HG03095 (cell line): Measurements from ENCODE around the gene PAFAH1B1.
"Not testable (repeated sequence)": the region's sequence is repeated elsewhere in the genome, so short reads cannot be mapped to it uniquely, and the experiment has no call there.

Source experiments
- ATAC-seq: cut with Tn5 transposase; IDR thresholded peaks from one replicate; pipeline ENCODE4 v1.9.1; 2021; ENCODE audit warnings: moderate library complexity; ENCODE audit not compliant: unreplicated experiment

PAFAH1B1 gene

DNA sequence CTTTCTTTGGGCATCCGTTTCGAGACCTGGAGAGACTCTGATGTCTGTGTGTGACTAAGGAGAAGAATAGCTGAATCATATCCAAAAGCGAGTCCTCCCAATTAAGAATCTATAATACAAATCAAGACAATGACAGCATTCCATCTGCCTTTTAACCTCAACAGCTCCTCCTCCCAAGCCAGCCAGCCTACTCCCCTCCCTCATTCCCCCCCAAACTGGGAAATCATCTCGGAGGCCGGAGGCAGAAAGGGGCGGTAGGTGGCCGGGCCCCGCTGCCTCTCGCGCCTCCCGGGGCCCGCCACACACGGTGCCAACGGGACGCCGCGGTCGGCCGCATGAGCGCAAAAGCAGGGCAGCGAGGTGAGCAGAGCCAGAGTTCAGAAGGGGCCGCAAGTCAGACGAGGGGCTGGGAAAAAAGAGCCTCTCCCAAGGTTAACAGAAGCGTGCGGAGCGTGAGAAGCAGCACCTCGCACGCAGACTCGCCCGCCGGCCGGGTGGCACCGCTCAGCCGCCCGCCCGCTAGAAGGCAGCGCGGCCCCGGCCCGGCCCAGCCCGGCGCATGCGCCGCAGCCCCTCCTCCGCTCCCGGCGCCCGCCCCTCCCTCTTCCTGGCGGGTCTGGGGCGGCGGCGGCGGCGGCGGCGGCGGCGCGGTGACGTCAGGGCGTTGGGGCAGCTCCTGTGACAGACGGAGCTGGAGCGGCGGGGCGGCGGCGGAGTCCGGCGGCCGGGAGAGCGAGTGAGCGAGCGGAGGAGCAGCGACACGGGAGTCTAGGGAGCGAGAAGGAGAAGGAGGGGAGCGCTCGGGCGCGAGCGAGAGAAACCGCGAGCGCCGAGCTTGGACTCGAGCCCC lies at the start of gene PAFAH1B1:
PAFAH1B1 (plus strand) TSS at position 684 of the 850 bp plus-strand sequence. CDS start 44,635 bp downstream, outside the sequence.
- ATAC-seq: peak; percentile 71

GRCh38 chr17:2545393-2545792 lies 48.1 kb upstream of the PAFAH1B1 start:
- no peak for ATAC-seq

- ATAC-seq: no peak
Observed at GRCh38 chr17:2547176-2547575, 46.3 kb upstream of the PAFAH1B1 start.

DNA sequence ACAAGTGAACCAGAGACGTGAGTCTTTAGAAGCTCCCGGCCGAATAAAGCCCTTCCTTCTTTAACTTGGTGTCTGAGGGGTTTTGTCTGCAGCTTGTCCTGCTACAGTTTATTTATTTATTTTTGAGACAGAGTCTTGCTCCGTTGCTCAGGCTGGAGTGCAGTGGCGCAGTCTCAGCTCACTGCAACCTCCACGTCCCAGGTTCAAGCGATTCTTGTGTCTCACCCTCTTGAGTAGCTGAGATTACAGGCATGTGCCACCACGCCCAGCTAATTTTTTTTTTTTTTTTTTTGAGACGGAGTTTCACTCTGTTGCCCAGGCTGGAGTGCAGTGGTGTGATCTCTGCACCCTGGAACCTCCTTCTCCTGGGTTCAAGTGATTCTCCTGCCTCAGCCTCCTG lies 45.4 kb upstream of the PAFAH1B1 start:
- not testable (repeated sequence) for ATAC-seq

DNA sequence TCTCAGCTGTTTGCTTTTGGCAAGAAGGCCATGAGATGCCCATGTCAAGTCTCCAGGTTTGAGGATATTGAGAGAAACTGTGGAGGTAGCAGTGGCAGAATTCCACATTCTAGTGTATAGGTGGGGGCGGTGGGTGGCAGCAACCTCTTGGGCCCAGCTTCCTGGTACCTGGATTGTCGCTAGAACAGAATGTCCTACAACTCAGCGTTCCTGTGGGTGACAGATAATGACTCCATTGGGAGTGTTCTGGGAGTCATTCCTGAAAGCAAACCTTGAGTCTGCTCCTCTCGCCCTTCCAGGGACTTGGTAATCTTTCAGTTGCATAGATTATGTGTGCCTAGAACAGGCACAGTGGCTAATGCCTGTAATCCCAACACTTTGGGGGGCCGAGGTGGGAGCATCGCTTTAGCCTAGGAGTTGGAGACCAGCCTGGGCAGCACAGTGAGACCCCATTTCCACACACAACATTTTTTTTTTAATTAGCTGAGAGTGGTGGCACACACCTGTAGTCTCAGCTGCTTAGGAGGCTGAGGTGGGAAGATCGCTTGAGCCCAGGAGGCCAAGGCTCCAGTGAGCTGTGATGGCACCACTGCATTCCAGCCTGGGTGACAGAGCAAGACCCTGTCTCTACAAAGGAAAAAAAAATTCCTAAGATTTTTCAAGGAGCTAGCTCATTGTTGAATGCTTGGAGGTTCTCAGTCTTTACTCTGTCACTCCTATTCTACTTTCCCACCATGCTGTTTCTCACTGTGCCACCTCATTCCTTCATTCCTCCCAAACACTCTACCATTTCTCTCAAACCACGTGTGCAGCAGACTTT lies 43.9 kb upstream of the PAFAH1B1 start:
- ATAC-seq: no peak

DNA sequence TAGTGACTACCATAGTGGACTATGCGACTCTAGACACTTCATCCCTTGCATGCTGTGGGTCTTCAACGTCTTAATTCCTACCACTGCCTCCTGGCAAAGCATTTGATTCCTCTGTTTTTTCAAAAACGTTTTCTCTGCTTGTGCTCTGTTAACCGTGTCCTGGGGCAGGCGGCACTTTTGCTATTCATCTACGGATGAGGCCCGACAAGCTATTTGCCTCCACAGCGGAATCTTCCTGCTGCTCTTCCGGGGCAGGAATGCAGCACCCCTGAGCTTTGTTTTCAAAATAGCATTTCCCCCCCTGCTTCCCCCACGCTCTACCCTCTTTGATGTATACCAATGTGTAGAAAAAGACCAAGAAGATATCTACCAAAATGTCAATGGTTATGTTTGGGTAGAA lies 42.0 kb upstream of the PAFAH1B1 start:
- no peak for ATAC-seq

DNA sequence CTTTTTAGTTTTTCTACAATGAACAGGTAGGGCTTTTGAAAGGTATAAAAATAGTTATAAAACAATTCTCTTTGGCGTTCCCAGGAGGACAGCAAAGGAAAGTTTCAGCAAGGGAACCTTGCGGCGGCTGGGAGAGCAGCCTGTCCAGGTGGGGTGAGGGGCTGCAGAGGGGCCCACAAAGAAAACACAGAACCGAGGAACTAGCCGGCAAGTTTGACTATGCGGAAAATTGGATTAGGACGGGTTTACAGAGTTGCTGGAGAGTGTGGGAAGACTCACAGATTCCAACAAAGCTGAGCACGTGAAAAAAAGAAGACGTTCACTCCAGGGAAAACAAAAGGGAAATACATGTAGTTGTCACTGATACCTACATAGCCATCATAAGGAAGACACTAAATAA lies 41.5 kb upstream of the PAFAH1B1 start:
- no peak for ATAC-seq

- ATAC-seq: no peak
Observed at GRCh38 chr17:2560658-2561057, 32.8 kb upstream of the PAFAH1B1 start.

- no peak for ATAC-seq
Observed at GRCh38 chr17:2562162-2562858, 31.1 kb upstream of the PAFAH1B1 start.

GRCh38 chr17:2563061-2563460 lies 30.4 kb upstream of the PAFAH1B1 start:
- ATAC-seq: no peak

- no peak for ATAC-seq
Observed at GRCh38 chr17:2563543-2563942, 29.9 kb upstream of the PAFAH1B1 start.

- ATAC-seq: no peak
Observed at GRCh38 chr17:2564877-2565276, 28.6 kb upstream of the PAFAH1B1 start.

DNA sequence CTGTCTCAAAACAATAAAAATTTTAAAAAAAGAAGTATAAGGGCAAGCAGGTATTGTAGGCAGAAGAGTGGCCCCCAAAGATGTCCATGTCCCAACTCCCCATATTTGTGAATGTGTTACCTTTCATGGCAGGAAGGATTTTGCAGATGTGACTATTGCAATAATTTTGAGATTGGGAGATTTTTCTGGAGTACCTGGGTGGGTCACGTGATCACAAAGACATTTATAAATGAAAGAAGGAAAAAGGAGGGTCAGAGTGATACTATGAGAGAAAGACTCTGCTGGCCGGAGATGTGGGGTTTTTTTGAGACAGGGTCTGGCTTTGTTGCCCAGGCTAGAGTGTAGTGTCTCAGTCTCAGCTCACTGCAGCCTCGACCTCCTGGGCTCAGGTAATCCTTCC lies 27.4 kb upstream of the PAFAH1B1 start:
- no peak for ATAC-seq

GRCh38 chr17:2571523-2572303 lies 21.7 kb upstream of the PAFAH1B1 start:
- peak; percentile 83 for ATAC-seq

GRCh38 chr17:2572304-2572609 lies 21.2 kb upstream of the PAFAH1B1 start:
- not testable (repeated sequence) for ATAC-seq

DNA sequence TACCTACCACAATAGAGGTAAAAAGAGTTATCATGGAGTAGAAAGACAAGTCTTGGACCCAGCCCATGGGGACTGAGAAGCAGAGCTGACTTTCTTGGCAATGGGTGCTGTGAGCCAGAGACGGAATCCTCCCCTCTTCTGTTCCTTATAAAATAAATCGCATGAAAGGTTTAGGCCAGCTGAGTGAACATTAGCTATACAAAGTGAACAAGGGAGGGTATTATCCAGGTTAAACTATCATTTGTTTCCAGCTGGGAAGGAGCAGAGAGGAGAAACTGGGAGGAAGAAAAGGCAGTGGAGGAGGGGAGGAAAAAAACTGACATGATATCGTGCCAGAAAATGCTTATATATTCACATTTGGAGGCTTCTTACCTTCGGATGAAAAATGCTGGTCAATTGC lies 13.3 kb upstream of the PAFAH1B1 start:
- ATAC-seq: no peak

DNA sequence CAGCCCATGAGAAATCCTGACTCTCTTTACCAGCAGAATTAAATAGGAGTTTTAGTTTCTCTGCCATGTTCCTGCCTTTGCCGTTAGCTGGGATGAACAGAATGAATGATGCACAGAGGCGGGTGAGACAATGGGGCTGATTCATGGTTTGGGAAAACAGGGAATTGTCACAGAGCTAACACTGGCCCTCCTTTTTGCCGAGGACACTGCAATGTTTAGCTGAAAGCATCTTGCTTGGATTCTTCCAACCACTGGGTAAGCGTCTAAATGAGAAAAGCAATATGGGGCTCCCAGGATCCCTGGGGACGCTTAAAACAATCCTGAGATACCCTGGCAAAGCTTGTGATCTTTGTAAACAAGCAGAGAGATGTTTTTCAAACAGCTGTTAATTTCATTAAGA lies 12.8 kb upstream of the PAFAH1B1 start:
- no peak for ATAC-seq

DNA sequence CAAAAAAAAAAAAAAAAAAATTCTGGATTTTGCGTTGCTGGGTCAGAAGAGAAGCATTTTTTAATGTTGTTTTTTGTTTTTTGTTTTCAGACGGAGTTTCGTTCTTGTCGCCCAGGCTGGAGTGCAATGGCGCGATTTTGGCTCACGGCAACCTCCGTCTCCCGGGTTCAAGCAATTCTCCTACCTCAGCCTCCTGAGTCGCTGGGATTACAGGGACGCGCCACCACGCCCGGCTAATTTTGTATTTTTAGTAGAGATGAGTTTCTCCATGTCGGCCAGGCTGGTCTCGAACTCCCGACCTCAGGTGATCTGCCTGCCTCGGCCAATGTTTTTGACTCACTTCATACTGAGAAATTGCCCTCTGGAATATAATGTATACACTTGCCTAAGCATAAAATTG lies 11.0 kb upstream of the PAFAH1B1 start:
- ATAC-seq: no peak

GRCh38 chr17:2591040-2591640 lies 2.3 kb upstream of the PAFAH1B1 start:
- ATAC-seq: no peak
